ENCODE data around the gene NTRK2. TPM values are rescaled to one million over a fixed set of nuclear protein-coding genes. Genes with fewer than 3 reads are reported as not detected.

The NTRK2 gene
- total RNA-seq, 2 experiments from 2014 or later = 1.8 TPM

GRCh38 chr9:84862308-84862707 lies 192.8 kb downstream of the NTRK2 start:
- Mint-ChIP-seq H3K9me3 (ENCODE audit: low read depth) (no peaks in the 10 kb centered on the region), H3K27ac (no peak overlapping the region), H3K4me3 (no peak overlapping the region), H3K27me3 (no peaks in the 10 kb centered on the region), H3K36me3 (ENCODE audit: low read depth) (no peaks in the 10 kb centered on the region), H3K4me1 (no peaks in the 10 kb centered on the region)
- POLR2A ChIA-PET = interaction anchor here (0.6 to 0.7 kb wide), 2 partner anchors 189 to 1942 kb away, joined by 3 to 5 read pairs; no protein-coding TSS in a partner anchor
- DNase-seq = no peak
- intact Hi-C loops (cut with DNase I, micrococcal nuclease) = no loop called here
- CTCF ChIA-PET = no interaction called here
- no peak for ATAC-seq

DNA sequence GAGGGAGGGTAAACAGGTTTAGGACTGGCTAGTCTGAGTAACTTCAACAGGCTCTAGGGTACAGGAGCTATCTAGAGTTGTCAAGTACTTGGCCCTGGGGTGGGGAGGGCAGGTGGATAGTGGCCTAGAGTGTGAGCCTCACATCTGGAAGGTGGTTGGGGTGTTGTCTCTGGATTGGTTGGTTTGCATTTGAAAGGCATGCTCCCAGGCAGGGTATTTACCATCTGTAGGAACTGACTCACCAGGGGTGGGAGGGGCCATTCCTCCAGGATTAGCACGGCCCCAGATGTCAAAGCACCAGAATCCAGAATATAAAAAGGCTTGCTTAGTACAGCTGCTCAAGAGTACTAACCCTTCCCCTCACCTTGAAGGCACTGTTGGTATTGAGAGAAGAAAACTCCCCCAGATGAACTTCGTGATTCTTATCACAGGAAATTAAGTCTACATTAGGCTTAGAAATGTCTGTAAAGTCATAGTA lies 193.3 kb downstream of the NTRK2 start:
- intact Hi-C loops (cut with DNase I, micrococcal nuclease) = no loop called here
- ATAC-seq = no peak
- CTCF ChIA-PET = no interaction called here
- Mint-ChIP-seq H3K4me1 (no peaks in the 10 kb centered on the region), H3K9me3 (ENCODE audit: low read depth) (no peaks in the 10 kb centered on the region), H3K4me3 (no peak overlapping the region), H3K27ac (no peak overlapping the region), H3K27me3 (no peaks in the 10 kb centered on the region), H3K36me3 (ENCODE audit: low read depth) (no peaks in the 10 kb centered on the region)
- no peak for DNase-seq
- POLR2A ChIA-PET = interaction anchor here (0.6 kb wide), 1 partner anchor 190 kb away, joined by 5 read pairs; no protein-coding TSS in a partner anchor

GRCh38 chr9:84863372-84863771 lies 193.8 kb downstream of the NTRK2 start:
- ATAC-seq (no peak), DNase-seq (no peak)
- H3K4me1 Mint-ChIP-seq = no peaks in the 10 kb centered on the region
- intact Hi-C loops (cut with DNase I, micrococcal nuclease) = no loop called here
- ChIA-PET POLR2A (no interaction called here), CTCF (no interaction called here)
- H3K4me3 Mint-ChIP-seq = no peak overlapping the region
- no peaks in the 10 kb centered on the region for H3K27me3 Mint-ChIP-seq
- no peak overlapping the region for H3K27ac Mint-ChIP-seq
- H3K36me3 Mint-ChIP-seq (ENCODE audit: low read depth) = no peaks in the 10 kb centered on the region
- H3K9me3 Mint-ChIP-seq (ENCODE audit: low read depth) = no peaks in the 10 kb centered on the region

DNA sequence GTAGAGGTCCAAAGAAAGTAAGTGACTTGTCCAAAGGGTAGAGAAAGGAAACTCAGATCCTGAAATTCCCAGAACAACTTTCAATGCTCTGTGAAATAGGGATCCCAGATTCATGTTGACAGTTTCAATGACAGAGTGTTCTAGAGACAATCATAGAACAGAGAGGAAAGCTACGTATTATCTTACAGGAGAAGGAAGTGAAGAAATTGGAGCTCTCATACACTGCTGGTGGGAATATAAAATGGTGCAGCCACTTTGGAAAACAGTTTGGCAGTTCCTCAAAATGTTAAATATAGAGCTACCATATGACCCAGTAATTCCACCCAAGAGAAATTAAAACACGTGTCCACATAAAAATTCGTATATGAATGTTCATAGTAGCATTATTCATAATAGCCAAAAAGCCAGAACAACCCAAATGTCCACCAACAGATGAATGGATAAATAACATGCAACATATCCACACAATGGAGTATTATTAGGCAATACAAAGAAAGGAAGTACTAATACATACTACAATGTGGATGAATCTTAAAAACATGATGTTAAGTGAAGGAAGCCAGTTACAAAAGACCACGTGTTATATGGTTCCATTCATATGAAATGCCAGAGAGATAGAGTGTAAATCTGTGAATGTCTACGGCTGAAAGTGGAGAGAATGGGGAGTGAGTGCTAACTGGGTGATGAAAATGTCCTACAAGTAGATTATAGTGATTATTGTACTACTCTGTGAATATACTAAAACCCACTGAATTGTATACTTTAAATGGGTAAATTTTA lies 197.1 kb downstream of the NTRK2 start:
- no peaks in the 10 kb centered on the region for H3K9me3 Mint-ChIP-seq (ENCODE audit: low read depth)
- no peak overlapping the region for H3K4me3 Mint-ChIP-seq
- intact Hi-C loops (cut with DNase I, micrococcal nuclease) = no loop called here
- DNase-seq (no peak), ATAC-seq (no peak)
- H3K27ac Mint-ChIP-seq = no peak overlapping the region
- H3K4me1 Mint-ChIP-seq = no peaks in the 10 kb centered on the region
- H3K27me3 Mint-ChIP-seq = no peaks in the 10 kb centered on the region
- ChIA-PET POLR2A (no interaction called here), CTCF (no interaction called here)
- no peaks in the 10 kb centered on the region for H3K36me3 Mint-ChIP-seq (ENCODE audit: low read depth)

DNA sequence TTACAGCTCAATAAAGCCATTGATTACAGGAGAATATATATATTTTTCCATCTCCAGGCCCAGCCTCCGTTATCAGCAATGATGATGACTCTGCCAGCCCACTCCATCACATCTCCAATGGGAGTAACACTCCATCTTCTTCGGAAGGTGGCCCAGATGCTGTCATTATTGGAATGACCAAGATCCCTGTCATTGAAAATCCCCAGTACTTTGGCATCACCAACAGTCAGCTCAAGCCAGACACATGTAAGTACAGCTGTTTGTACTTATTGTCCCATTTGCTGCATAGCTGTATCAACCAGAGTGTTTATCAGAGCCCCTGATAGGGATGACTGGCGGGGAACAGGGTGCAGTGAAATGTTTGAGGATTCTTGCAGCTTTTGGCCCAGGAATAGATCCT lies 197.7 kb downstream of the NTRK2 start:
- Mint-ChIP-seq H3K27ac (no peak overlapping the region), H3K4me1 (no peaks in the 10 kb centered on the region), H3K9me3 (ENCODE audit: low read depth) (no peaks in the 10 kb centered on the region), H3K36me3 (ENCODE audit: low read depth) (no peaks in the 10 kb centered on the region), H3K27me3 (no peaks in the 10 kb centered on the region), H3K4me3 (no peak overlapping the region)
- DNase-seq (no peak), ATAC-seq (no peak)
- ChIA-PET CTCF (no interaction called here), POLR2A (no interaction called here)
- intact Hi-C loops (cut with DNase I, micrococcal nuclease) = no loop called here

GRCh38 chr9:84869091-84869490 lies 199.6 kb downstream of the NTRK2 start:
- no peaks in the 10 kb centered on the region for H3K36me3 Mint-ChIP-seq (ENCODE audit: low read depth)
- intact Hi-C loops (cut with DNase I, micrococcal nuclease) = no loop called here
- CTCF ChIA-PET = no interaction called here
- H3K27ac Mint-ChIP-seq = no peak overlapping the region
- H3K4me3 Mint-ChIP-seq = no peak overlapping the region
- DNase-seq (no peak), ATAC-seq (no peak)
- no peaks in the 10 kb centered on the region for H3K9me3 Mint-ChIP-seq (ENCODE audit: low read depth)
- POLR2A ChIA-PET = no interaction called here
- H3K4me1 Mint-ChIP-seq = no peaks in the 10 kb centered on the region
- no peaks in the 10 kb centered on the region for H3K27me3 Mint-ChIP-seq

- H3K4me3 Mint-ChIP-seq = no peak overlapping the region
- ChIA-PET POLR2A (no interaction called here), CTCF (no interaction called here)
- H3K9me3 Mint-ChIP-seq (ENCODE audit: low read depth) = no peaks in the 10 kb centered on the region
- H3K27ac Mint-ChIP-seq = no peak overlapping the region
- no peak for ATAC-seq
- H3K27me3 Mint-ChIP-seq = no peaks in the 10 kb centered on the region
- intact Hi-C loops (cut with DNase I, micrococcal nuclease) = no loop called here
- DNase-seq = no peak
- no peaks in the 10 kb centered on the region for H3K36me3 Mint-ChIP-seq (ENCODE audit: low read depth)
- no peaks in the 10 kb centered on the region for H3K4me1 Mint-ChIP-seq
Measured at GRCh38 chr9:84871983-84872382, 202.5 kb downstream of the NTRK2 start.

- no peaks in the 10 kb centered on the region for H3K9me3 Mint-ChIP-seq (ENCODE audit: low read depth)
- H3K27me3 Mint-ChIP-seq = no peaks in the 10 kb centered on the region
- ChIA-PET CTCF (interaction anchor here (0.6 kb wide), 1 partner anchor 41 kb away, joined by 3 read pairs; no protein-coding TSS in a partner anchor), POLR2A (no interaction called here)
- H3K36me3 Mint-ChIP-seq (ENCODE audit: low read depth) = no peaks in the 10 kb centered on the region
- ATAC-seq (no peak), DNase-seq (no peak)
- no peak overlapping the region for H3K27ac Mint-ChIP-seq
- H3K4me3 Mint-ChIP-seq = no peak overlapping the region
- no peaks in the 10 kb centered on the region for H3K4me1 Mint-ChIP-seq
- intact Hi-C loops (cut with DNase I, micrococcal nuclease) = no loop called here
Measured at GRCh38 chr9:84874022-84874421, 204.5 kb downstream of the NTRK2 start.

DNA sequence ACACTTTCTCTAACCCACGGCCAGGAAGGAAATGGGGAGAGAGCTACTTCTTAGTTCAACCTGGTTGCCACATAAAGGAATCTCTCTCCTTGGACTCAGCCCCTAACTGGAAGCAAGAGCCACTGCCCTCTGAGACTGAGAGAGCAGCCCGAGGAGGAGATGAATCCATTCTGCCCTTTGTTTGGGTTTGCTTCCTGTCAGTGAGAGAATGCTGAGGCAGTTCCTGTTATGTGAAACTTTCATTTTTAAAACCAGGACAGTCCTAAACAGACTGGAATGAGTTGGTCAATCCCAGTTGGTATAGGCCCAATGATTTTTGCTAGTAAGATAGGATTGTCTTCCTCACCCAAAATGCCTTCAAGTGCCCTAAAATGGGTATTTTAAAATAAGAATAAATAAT lies 205.1 kb downstream of the NTRK2 start:
- DNase-seq (peak; percentile 3), ATAC-seq (no peak)
- POLR2A ChIA-PET = no interaction called here
- H3K27me3 Mint-ChIP-seq = no peaks in the 10 kb centered on the region
- no peaks in the 10 kb centered on the region for H3K36me3 Mint-ChIP-seq (ENCODE audit: low read depth)
- intact Hi-C loops (cut with DNase I, micrococcal nuclease) = no loop called here
- no peak overlapping the region for H3K4me3 Mint-ChIP-seq
- no peak overlapping the region for H3K27ac Mint-ChIP-seq
- CTCF ChIA-PET = no interaction called here
- no peaks in the 10 kb centered on the region for H3K9me3 Mint-ChIP-seq (ENCODE audit: low read depth)
- H3K4me1 Mint-ChIP-seq = no peaks in the 10 kb centered on the region

DNA sequence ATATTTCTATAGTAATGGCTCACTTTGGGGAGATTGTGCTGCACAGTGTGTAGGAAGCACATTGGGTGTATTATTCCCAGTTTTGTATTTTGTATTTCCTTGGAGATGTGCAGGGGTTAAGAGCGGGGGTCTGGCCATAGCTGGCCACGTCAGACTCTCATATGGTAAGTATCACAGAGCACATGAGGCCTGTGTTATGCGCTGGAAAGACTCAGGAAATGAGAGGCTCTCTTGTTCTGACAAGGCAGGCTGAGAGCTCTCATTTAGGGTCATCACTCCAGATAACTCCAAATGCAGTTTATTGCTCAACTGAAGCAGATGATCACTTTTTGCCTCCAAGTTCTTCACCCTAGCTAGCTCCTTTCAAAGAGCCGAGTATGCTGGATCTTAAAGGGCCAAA lies 205.7 kb downstream of the NTRK2 start:
- CTCF ChIA-PET = no interaction called here
- Mint-ChIP-seq H3K9me3 (ENCODE audit: low read depth) (no peaks in the 10 kb centered on the region), H3K4me1 (no peaks in the 10 kb centered on the region), H3K27ac (no peak overlapping the region), H3K4me3 (no peak overlapping the region), H3K36me3 (ENCODE audit: low read depth) (no peaks in the 10 kb centered on the region), H3K27me3 (no peaks in the 10 kb centered on the region)
- ATAC-seq (peak; percentile 42), DNase-seq (peak; percentile 3)
- POLR2A ChIA-PET = no interaction called here
- intact Hi-C loops (cut with DNase I, micrococcal nuclease) = no loop called here

GRCh38 chr9:84879631-84880030 lies 210.1 kb downstream of the NTRK2 start:
- CTCF ChIA-PET = interaction anchor here (0.6 kb wide), 1 partner anchor 179 kb away, joined by 3 read pairs; no protein-coding TSS in a partner anchor
- ATAC-seq (no peak), DNase-seq (no peak)
- Mint-ChIP-seq H3K4me3 (no peak overlapping the region), H3K4me1 (no peaks in the 10 kb centered on the region), H3K27me3 (no peaks in the 10 kb centered on the region), H3K27ac (no peak overlapping the region), H3K9me3 (ENCODE audit: low read depth) (no peaks in the 10 kb centered on the region), H3K36me3 (ENCODE audit: low read depth) (no peaks in the 10 kb centered on the region)
- POLR2A ChIA-PET = no interaction called here
- intact Hi-C loops (cut with DNase I, micrococcal nuclease) = no loop called here

GRCh38 chr9:84880835-84881234 lies 211.3 kb downstream of the NTRK2 start:
- ATAC-seq (no peak), DNase-seq (no peak)
- ChIA-PET POLR2A (no interaction called here), CTCF (no interaction called here)
- Mint-ChIP-seq H3K9me3 (ENCODE audit: low read depth) (no peaks in the 10 kb centered on the region), H3K27ac (no peak overlapping the region), H3K4me3 (no peak overlapping the region), H3K27me3 (no peaks in the 10 kb centered on the region), H3K36me3 (ENCODE audit: low read depth) (no peaks in the 10 kb centered on the region), H3K4me1 (no peaks in the 10 kb centered on the region)
- intact Hi-C loops (cut with DNase I, micrococcal nuclease) = no loop called here
